GM12865 (cell line): Measurements from ENCODE around the gene PHKB.
"Not testable (repeated sequence)": the region's sequence is repeated elsewhere in the genome, so short reads cannot be mapped to it uniquely, and the experiment has no call there.

ENCODE experiments used
- DNase-seq: peaks from one replicate; pipeline ENCODE4 v3.0.0; 2010; ENCODE audit warnings: low read depth
- H3K4me3 ChIP-seq: 2 replicates; pipeline ENCODE4 v1.5.1; 2011; ENCODE audit warnings: mild to moderate bottlenecking, low read depth, low read length, control low read depth
- CTCF ChIP-seq: IDR thresholded peaks from 2 replicates; pipeline ENCODE4 v1.5.1; 2011; ENCODE audit warnings: low read length, control low read depth, low read depth, inconsistent platforms; ENCODE audit not compliant: insufficient read depth; ENCODE audit errors: missing control alignments

Gene PHKB

GRCh38 chr16:47666434-47666833 lies 205.3 kb downstream of the PHKB start:
- no peak for DNase-seq

GRCh38 chr16:47667956-47668355 lies 206.8 kb downstream of the PHKB start:
- no peak for TF ChIP-seq CTCF
- no peak overlapping the region for H3K4me3 ChIP-seq
- DNase-seq: no peak

More at GRCh38 chr16:47666434-47666833, 205.3 kb downstream of the PHKB start:
- H3K4me3 ChIP-seq: no peak overlapping the region
- TF ChIP-seq CTCF: no peak

DNA sequence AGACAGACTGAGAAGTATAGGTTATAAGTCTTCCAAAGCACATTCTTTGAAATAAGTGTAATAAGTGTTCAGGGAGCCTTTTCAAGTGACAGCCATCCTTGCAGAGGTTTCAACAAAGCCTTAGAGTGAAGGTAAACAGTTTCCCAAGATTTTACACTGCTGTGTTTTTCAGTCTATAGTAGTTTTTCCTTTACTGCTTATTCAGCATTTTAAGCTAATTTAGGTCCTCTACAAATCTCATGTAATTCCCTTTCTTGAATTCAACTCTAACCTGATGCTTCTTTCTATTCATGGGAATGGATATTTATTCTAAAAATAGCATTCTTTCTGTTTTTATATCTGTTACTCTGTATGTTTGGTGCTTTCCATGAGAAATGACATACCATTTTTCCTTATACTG lies 211.3 kb downstream of the PHKB start:
- no peak overlapping the region for H3K4me3 ChIP-seq

GRCh38 chr16:47676635-47677177 lies 215.6 kb downstream of the PHKB start:
- no peak for DNase-seq
- H3K4me3 ChIP-seq: no peak overlapping the region
- no peak for TF ChIP-seq CTCF

More for the DNA sequence above, 211.3 kb downstream of the PHKB start:
- DNase-seq: no peak
- TF ChIP-seq CTCF: no peak

- not testable (repeated sequence) for DNase-seq, H3K4me3 ChIP-seq
Measured at GRCh38 chr16:47681571-47681970, 220.4 kb downstream of the PHKB start.

- no peak overlapping the region for H3K4me3 ChIP-seq
- TF ChIP-seq CTCF: no peak
- DNase-seq: no peak
Measured at GRCh38 chr16:47687694-47688093, 226.6 kb downstream of the PHKB start.

- no peak for DNase-seq
- TF ChIP-seq CTCF: no peak
- H3K4me3 ChIP-seq: no peak overlapping the region
Measured at GRCh38 chr16:47693226-47693625, 232.1 kb downstream of the PHKB start.

DNA sequence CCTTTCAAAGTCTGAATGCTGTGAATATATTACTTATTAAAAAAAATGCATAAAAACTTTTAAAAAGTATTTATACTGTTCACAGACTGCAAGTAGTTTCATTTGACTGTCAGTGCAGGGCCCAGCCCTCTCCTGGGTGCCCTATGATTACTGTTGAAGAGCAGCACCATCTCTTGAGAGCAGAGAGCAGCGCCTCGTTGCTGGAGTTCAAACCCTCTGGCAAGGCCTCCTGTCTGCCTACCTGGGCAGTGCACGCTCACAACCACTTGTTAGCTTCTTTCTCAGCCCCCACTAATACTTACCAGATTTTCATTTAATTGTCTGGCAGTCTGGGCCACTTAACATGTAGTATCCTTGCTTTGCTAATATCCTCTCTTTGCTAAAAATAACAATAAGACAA lies 233.4 kb downstream of the PHKB start:
- no peak overlapping the region for H3K4me3 ChIP-seq
- no peak for TF ChIP-seq CTCF
- DNase-seq: no peak
